ENCODE data around the gene GREB1.

DNA sequence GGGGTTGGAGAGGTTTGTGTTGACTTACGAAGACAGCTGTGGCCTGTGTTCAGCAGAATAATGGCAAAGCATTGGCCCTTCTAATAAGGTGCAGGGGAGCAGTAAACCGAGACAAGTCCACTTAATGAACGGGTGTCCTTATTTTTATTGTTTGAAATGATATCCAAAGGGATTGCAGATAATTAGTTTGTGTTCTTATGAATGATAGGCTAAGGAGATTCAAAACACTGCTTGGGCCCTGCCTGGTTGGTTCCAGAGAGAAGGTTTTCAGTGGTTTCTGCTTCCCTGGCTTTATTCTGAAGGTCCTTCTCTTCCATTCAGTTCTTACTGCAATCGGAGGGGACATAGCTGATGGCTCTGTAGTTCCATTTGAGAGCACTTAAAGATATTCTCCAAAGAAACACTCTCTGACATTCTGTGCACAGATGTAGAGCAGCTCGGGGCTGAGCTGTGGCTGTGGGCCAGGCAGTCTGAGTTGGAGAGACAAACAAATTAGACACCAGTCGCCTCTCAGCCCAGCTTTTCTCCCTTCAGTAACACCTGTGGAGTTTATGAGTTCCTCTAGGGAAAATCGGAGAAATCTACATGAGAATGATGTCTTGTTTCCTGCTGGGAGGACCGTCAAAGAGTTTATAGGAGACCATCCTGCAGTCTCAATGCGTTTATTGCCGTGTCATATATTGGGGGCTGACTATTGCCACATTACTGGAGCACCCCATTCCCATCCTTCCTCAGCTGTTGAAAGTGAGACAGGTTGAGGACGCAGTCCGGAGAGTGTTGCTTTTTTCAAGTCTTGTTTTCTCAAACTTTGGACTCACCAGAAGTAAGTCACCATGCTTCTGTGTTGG is 6.5 kb downstream of the GREB1 start:
- TF ChIP-seq, protein P1, sequence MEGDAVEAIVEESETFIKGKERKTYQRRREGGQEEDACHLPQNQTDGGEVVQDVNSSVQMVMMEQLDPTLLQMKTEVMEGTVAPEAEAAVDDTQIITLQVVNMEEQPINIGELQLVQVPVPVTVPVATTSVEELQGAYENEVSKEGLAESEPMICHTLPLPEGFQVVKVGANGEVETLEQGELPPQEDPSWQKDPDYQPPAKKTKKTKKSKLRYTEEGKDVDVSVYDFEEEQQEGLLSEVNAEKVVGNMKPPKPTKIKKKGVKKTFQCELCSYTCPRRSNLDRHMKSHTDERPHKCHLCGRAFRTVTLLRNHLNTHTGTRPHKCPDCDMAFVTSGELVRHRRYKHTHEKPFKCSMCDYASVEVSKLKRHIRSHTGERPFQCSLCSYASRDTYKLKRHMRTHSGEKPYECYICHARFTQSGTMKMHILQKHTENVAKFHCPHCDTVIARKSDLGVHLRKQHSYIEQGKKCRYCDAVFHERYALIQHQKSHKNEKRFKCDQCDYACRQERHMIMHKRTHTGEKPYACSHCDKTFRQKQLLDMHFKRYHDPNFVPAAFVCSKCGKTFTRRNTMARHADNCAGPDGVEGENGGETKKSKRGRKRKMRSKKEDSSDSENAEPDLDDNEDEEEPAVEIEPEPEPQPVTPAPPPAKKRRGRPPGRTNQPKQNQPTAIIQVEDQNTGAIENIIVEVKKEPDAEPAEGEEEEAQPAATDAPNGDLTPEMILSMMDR (IDR thresholded peaks at IDR 0.05; ENCODE audit: low read depth, low read length), result no peak
- TF ChIP-seq EZH2phosphoT487 (IDR thresholded peaks at IDR 0.05; ENCODE audit: low read depth), result no peak

Measured in OCI-LY3 (cell line).